NCI-H446 (cell line): ENCODE results near the gene FAM20B.

ENCODE experiments used
- DNase-seq, 2 experiments: peaks; one replicate each; lab custom pipeline; 2025; lab: John Stamatoyannopoulos, UW

Gene FAM20B

DNA sequence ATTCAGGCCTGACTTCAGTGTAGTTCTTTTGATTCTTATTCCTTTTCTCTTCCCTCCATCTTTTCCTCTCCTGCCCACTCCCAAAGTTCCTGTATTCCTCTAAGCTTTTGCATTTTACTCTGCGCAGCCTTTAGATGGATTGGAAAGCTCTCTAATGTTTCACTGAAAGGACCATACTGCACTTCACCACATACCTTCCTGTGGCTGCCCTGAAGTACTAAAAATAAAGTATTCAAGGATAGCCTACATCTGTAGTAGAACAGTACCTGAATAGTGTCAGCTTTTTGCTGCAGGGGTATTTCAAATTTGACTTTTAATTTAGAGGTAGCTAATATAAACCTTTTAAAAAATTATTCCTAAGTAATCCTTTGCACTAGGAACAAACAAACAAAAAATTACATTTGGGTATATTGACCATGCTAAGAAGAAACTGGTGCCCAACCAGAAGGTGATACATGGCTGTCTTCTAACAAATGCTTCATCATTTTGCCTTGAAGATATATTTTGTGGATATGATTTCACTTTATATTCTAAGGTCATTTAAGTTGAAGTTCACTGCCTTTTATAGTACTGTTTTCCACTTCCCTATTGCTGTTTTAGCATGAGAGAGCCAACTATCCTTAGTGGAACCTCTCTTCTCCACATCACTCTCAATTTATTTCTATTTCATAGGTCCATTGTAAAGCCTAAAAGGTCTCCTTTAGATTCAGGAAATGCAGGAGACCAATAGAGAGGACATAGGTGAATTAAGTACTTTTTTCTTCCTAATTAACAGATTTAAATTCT lies 22.8 kb downstream of the FAM20B start:
- no peak for DNase-seq

DNA sequence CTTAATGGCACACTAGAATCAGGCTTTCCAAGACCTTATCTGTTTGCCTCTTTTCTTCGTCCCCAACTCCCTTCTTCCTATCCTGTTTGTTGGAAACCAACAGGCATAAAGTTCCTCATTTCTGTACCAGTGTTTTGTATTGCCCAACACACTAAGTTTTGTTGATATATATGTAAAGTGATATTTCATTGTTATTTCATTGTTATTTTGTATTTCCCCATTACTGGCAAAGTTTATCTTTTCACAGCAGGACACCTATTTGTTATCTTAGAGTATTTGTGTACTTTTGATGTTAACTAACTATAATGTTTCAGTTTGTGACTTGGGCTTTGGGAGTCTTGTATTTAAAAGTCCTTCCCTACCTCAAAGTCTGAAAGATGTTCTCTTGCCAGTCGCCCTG lies 27.1 kb downstream of the FAM20B start:
- no peak for DNase-seq

DNA sequence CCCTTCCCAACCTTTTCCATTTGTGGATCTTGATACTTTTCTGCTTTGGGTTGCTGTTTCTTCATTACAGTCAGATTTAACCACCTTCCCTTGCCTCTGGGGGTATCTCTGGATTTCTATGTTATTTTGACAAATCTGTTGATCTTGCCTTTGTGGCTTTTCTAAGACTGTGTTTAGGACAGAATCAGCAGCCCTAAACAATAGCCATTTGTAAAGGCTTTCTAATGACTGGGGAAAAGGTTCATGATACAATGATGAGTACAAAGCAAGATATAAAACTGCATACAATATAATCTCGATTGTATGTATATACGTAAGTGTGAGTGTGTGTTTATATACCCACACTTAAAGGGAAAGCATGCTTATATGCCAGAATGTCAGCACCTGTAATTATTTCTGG lies 27.8 kb downstream of the FAM20B start:
- no peak for DNase-seq

DNA sequence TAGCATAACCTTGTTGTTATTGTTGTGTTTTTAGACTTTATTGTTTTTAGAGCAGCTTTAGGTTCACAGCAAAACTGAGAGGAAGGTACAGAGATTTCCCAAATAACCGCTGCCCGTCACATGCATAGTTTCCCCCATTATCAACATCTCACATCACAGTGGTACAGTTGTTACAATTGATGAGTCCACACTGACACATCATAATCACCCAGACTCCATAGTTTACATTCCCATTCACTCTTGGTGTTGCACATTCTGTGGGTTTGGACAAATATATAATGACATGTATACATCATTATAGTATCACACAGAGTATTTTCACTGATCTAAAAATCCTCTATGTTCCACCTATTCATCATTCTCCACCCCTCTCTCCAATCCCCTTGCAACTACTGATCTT lies 30.2 kb downstream of the FAM20B start:
- no peak for DNase-seq

DNA sequence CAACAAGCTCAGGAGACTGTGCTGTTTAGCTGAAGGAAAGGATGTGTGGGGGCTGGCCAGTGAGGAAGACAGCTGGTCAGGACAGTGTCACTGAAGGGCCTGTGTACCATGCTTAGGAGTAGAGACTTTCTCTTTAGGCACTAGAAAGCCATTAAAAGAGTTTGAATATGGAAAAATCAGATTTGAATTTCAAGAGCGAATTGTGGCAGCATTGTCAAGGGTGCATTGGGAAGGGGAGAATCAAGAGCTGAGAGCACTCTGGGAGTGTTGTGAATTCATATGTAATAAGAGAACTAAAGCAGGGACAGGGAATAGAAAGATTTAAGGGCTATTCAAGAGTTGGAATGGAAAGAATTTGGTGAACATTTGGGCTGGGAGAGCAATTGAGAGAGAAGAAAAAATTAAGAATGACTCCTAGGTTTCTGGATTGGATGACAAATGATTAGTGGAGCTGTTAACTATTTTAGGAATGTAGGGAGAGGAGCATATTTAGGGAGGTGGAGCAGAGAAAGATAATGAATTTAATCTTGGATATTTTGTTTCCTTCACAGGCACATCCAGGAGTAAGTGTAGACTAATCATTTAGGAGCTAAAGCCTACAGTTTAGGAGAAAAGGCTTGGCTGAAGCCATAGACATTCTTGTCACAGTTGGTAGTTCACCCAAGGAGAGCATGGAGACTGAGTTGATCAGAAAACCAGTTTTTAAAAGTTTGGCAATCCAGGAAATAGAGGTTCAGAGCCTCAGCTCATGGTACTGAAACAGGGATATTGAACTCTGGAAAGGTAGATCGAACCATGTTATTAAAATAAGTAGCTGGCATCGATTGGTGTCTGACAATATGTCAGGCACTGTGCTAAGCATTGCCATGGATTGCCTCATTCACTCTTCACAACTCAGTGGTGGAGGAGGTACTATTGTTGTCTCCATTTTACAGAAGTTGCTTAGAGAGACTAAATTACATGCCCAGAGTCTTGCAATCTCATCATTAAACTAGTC lies 33.1 kb downstream of the FAM20B start:
- DNase-seq: no peak

DNA sequence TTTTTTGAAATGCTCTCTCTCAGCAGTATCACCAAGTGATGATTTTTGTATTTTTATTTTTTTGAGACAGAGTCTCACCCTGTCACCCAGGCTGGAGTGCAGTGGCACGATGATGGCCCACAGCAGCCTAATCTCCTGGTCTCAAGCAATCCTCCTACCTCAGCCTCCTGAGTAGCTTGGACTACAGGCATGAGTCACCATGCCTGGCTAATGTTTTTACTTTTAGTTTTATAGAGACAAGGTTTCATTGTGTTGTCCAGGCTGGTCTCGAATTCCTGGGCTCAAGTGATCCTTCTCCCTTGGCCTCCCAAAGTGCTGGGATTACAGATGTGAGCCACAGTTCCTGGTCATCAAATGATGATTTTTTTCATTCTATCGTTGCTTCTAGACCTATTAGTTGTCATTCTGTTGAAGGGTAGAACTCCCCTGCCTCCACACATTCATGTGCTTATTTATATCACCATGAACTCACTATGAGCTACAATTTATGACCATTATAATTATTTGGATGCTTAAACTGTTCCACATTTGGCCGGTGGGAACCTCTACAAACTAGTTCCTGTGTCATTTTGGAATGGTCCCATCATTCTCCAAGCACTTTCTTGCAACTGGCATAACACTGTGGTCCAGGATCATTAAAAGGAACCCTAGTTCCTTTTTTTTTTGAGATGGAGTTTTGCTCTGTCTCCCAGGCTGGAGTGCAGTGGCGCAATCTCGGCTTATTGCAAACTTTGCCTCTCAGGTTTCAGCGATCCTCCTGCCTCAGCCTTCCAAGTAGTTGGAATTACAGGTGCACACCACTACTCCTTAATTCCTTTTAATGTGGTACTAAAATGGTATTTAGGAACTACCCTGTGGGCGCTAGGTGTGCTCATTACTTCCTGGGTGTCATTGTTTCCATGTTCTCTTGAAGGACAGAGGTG lies 35.9 kb downstream of the FAM20B start:
- DNase-seq: no peak

DNA sequence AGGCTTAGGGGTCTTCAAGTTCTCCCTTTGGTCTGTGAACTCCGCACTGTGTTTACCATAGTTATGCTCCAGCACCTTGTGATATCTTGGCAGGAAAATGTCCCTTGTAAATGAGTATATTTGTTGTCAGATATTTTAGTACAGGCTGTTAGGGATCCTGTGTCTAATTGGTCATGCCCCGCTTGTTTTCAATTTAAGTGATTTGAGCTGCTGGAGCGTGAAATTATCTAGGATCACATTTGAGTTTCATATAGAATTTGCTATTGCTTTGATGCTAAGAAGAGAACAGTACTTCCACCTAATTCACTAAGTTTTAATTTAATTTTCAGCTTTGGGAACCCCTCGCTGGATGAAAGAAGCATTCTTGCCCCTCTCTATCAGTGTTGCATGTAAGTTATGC lies 40.8 kb downstream of the FAM20B start:
- DNase-seq: no peak

DNA sequence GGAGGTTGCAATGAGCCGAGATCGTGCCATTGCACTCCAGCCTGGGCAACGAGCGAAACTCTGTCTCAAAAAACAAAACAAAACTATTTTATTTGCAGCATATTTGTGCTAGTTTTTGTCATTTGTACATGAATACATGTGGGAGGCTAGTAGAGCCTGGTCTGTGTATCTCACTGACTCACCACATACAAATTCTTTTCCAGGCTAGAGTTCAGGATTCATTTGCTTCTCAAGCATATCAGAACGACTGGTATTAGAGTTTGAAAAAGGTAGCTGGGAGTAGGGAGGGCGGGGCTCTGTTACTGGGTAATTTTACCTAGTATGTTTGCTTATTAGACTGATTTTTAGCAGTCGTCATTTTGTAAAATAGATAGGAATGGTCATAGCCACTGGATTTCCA lies 51.7 kb downstream of the FAM20B start:
- no peak for DNase-seq

DNA sequence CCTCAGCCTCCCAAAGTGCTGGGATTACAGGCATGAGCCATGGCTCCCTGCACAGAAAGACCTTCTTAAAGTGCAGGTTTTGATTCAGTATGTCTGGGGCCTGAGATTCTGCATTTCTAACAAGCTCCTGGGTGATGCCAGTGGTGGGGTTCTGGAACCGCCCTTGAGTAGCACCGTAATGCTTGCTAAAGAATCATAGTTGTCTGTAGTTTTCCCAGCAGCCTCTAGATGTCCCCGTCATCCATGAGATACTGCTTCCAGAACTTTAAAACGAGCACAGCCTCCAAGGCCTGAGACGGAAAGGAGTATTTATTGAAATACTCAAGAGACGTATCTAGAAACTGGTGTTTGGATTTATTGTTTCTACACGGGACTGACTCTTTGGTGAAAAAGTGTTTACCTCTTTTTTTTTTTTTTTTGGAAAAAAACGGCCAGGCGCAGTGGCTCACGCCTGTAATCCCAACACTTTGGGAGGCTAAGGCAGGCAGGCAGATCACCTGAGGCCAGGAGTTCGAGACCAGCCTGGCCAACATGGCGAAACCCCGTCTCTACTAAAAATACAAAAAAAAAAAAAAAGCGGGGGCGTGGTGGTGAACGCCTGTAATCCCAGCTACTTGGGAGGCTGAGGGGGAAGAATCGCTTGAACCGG lies 53.5 kb downstream of the FAM20B start:
- DNase-seq: peak; percentile 29 to 76

DNA sequence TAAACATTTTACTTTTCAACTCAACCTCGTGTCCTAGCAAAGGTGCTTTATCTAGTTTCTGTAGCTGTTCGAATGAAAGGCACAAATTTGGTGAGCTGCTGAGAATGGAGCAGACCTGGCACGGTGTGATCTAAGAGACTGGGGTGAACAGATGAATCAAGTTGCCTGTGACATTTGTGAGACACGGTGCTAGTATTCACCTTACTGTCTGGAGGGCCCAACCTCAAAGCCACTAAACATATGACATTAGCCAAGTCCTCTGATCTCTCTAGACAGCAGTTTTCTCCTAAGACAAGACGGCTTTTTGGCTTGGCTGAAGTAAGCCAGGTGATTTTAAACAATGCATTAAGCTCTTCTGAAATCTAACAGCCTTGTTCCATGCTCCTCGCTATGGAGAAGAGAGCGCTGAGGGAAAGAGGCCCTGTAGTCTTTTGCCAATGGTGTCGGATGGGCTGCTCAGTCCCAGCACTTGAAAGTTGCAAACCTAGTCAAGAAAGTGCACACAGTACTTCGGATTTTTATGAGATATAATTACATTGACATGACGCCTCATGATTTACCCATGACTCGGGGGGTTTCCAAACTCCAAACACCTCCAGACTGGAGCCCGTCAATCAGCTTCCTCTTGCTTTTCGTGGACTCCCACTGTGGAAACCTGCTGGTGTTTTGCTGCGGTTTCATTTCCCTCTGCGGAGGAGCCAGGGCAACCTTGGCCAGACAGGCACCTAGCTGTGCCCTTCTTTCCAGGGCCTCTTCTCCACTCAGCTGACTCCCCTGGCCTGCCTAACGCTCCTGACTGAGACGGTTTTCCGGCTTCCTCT lies 55.4 kb downstream of the FAM20B start:
- no peak for DNase-seq

DNA sequence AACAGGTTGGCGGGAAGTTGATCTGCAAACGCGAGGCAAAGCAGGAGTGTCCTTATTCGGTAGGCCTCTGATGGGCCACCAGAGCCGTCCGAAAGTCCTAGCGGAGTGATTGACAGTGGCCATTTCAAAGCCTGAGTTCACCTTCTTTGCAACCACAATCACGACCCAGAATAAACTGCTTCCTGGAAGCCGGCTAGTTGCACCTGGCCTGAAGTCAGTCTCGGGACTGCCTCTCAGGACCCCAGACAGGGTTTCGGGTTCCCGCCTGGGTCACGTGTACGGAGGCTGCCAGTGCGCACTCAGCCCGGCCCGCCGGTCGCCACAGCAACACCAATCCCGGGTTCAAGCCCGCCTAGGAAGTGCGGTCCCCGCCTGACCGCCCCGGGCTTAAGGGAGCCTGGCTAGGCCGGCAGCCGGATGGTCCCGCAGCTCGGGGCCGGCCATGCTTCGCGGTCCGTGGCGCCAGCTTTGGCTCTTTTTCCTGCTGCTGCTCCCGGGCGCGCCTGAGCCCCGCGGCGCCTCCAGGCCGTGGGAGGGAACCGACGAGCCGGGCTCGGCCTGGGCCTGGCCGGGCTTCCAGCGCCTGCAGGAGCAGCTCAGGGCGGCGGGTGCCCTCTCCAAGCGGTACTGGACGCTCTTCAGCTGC lies 56.1 kb downstream of the FAM20B start, which contains the start of gene TOR3A:
Gene TOR3A, plus strand, starts transcription at position 384 of the 646 bp plus-strand sequence. Its CDS starts 59 bp downstream, at position 443.
- DNase-seq: peak; percentile 30 to 65

DNA sequence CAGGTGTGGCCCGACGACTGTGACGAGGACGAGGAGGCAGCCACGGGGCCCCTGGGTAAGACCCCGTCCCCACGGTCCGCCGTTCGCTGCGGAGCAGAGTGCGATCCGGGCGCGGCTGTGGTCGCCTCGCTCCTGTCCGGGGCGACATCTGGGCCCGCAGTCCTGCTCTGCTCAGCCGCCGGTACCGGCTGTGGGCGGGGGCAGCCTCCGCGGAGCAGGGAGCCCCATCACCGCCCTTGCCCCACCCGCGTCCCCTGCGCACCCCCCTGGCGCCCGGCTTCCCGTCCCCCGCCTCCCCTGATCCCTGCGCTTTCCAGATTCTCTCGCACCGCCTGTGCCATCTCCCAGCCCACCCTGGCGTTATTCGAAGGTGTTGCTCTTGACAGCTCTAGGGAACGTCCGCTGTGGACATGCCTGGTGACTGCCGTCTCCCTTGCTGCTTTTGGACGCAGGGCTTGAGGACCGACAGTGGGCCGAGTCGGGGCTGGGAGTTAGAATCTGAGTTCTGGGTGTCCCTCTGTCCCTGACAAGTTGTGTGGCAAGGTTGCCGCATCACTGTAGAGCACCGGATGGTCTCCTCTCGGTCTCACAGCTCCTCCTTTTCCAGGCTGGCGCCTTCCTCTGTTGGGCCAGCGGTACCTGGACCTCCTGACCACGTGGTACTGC lies 56.8 kb downstream of the FAM20B start:
- no peak for DNase-seq

DNA sequence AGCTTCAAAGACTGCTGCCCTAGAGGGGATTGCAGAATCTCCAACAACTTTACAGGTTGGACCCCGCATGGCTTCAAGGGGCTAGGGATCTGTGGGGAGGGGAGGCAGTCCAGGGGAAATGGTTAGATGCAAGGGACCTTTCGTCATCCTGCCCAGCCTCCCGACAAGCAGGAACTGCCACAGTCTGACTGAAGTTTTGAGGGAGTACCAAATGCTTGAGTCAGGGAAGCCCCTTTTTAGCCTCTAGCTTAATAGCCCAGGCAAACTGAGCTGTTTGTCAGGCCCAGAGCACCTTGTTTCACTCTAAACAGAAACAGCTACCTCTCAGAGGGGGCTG lies 57.3 kb downstream of the FAM20B start:
- no peak for DNase-seq

DNA sequence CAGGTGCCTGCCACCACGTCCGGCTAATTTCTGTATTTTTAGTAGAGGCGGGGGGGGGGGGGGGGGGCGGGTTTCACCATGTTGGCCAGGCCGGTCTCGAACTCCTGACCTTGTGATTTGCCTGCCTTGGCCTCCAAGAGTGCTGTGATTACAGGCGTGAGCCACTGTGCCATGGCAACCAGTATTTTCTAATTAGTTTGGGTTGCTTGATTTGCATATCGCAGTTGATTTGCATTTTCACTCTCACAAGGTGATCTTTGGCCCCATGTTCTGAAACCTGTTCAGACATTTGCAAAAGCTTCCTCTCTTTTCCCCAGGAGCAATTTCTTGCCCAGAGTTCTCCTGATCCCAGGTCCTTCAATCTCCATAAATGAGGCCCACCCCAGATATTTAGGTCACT lies 57.8 kb downstream of the FAM20B start:
- DNase-seq: no peak

DNA sequence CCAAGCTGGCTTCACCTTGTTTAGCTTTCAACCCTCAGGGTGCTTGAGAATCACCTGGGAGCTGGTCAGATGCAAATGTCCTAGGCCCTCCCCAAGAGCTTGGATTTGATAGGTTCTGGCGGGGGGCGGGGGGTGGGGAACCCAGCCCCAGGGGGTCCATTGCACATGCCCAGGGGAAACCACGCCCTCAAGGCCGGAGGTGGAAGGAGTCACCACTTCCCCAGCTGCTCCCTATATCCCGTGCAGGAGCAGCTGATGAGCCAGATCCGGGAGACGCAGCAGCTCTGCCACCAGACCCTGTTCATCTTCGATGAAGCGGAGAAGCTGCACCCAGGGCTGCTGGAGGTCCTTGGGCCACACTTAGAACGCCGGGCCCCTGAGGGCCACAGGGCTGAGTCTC lies 62.0 kb downstream of the FAM20B start:
- DNase-seq: no peak

DNA sequence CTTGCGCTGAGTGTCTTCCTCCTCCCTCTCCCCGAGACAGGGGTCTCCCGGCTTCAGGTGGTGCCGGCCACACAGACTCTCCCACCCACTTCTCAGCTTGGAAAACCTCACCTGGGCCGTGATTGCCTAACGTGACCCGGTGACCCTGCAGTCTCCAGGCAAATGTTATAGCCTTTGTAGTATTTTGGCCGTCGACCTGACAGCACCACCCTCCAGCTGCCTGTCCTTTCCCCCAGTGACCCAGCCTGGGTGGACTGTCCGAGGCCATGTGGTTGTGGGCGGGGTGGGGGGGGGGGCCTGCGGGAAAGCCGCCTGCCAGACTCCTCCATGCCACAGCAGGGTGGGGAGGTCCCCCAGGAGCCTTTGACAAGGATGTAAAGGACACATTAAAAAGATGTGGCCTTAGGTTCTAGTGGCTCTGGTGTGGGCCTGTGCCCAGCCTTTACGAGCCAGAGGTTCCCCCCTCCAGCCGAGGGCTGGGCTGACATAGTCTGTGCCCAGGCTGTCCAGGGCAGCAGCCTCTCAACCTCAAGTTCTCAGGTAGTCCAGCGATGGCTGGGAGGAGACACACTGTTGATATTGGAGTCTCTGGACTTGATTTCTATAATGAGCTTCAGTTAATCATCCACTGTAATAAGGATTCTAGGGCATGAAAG lies 64.3 kb downstream of the FAM20B start:
- DNase-seq: no peak

DNA sequence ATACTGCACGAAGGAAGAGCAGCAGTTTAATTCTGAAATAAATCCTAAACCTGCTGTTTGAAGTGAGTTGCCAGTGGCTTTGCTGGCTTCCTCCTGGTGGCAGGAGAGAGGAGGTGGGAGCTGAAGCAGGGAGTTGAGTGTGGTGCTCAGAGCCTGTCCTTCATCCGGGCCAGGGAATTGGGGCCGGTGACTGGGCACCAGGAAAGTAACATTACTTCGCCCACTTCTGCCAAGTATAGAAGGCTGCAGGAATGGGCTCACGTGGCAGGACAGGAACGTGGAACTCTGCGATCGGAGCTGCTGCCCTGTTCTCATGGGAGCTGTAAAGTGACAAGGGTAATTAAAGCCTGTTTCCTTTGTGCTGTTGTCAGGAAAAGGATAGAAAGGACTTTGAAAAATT lies 64.8 kb downstream of the FAM20B start:
- DNase-seq: no peak

DNA sequence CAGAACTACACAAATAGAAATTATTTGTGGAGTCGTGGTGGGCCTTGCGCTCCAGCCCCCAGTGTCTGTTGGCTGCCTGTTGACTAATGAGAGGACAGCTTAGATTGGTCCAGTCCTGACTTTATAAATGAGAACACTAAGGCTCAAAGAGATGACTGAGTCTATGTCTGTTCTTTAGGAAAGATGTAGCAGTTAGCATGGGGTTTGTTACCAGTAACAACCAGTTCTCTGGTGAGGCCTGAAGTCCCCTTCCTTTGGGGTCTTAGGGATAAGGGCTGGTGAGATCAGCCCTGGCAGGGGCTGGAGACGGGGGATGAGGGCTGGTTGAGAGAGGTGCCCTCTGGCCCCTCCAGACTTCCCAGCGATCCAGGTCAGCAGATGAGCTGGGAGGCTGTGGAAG lies 65.2 kb downstream of the FAM20B start:
- DNase-seq: no peak

DNA sequence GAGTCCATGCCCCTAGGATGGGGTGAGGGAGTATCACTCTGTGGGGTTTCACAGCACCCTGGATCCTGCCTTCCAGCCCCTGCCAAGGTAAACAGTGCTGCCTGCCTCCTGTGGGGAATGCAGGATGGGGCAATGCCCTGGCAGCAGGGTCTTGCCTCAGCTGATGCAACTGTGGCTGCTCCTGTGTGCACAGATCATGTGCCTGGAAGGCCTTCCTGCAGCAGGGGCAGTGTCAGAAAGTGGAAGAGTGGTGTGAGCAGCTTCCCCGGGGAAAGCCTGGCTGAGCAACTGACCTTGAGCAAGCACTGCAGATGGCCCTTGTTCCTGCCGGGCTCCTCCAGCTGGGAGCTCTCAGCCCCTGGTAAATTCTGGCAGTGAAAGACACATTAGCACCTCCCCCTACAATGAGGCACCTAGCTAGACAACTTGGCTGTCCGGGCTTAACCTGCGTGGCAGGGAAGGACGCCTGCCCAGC lies 66.0 kb downstream of the FAM20B start:
- peak in 1 of 2 experiments; percentile 28 for DNase-seq
